Bronchial epithelial cell (primary cell): ENCODE measurements around the gene ZNF493. TPM values are rescaled to one million over a fixed set of nuclear protein-coding genes. Genes with fewer than 3 reads are reported as not detected.

Source experiments
- DNase-seq: peaks from one replicate; pipeline ENCODE4 v3.0.0-alpha.2; 2010; ENCODE audit warnings: low read depth
- FAIRE-seq: peaks from 2 replicates; lab custom pipeline; 2011; peaks lifted over from hg19 to GRCh38; lab: Jason Lieb, UNC
- H3K27me3 ChIP-seq: 2 replicates; pipeline ENCODE4 v1.5.1; 2011; ENCODE audit warnings: low read length; ENCODE audit not compliant: control insufficient read depth, insufficient read depth
- H3K36me3 ChIP-seq: 2 replicates; pipeline ENCODE4 v1.5.1; 2011; ENCODE audit warnings: low read length; ENCODE audit not compliant: control insufficient read depth, insufficient read depth
- H3K4me3 ChIP-seq: 2 replicates; pipeline ENCODE4 v1.5.1; 2011; ENCODE audit warnings: mild to moderate bottlenecking, low read depth, low read length, control low read depth
- total RNA-seq: library from RNA; depleted of rRNA; stranded (reverse); fragments of >200 nt; gene quantifications from 2 replicates; pipeline ENCODE4 v1.2.1, GENCODE V29; 2014
- TF ChIP-seq, protein P1 (sequence below): IDR thresholded peaks from 2 replicates; pipeline ENCODE4 v1.5.1; 2011; ENCODE audit warnings: mild to moderate bottlenecking, moderate library complexity, low read length, control low read depth, inconsistent platforms; ENCODE audit not compliant: insufficient read depth, severe bottlenecking

The ZNF493 gene
- total RNA-seq, 1 donor from 2014 or later, result 9.5 TPM

DNA sequence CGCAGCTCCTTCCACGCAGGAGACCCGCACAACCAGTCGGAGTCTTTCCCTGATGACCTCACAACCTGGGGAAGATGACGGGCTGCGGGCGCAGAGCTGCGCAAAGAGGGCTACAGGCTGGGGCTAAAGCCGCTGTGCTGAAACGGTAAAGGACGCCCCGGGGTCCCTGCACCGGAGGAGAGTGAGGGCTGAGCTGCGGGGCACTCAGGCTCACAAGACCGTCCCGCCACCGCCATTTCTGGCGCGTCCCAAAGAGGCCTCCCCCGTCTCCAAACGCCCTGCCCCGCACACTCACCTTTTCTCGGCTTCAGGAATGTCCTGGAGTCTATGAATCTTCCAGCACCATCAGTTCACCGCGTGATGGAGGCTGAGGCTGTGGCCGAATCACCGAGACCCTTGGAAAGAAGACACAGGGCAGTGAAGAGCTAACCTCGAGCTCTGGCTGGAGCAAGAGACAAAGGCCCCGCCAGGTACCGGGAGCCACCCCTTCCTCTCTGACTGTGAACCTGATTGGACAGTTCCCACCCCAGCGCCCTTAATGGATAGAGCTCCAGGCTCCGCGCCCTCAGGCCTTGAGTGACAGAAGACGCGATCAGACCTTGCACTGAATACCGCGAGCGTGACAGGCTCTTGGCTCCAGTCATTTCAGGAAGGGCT lies 66.6 kb downstream of the ZNF493 start:
- Histone ChIP-seq H3K4me3 (no peak overlapping the region), H3K27me3 (no peaks in the 10 kb centered on the region), H3K36me3 (no peaks in the 10 kb centered on the region)
- DNase-seq, result no peak
- TF ChIP-seq, protein P1, sequence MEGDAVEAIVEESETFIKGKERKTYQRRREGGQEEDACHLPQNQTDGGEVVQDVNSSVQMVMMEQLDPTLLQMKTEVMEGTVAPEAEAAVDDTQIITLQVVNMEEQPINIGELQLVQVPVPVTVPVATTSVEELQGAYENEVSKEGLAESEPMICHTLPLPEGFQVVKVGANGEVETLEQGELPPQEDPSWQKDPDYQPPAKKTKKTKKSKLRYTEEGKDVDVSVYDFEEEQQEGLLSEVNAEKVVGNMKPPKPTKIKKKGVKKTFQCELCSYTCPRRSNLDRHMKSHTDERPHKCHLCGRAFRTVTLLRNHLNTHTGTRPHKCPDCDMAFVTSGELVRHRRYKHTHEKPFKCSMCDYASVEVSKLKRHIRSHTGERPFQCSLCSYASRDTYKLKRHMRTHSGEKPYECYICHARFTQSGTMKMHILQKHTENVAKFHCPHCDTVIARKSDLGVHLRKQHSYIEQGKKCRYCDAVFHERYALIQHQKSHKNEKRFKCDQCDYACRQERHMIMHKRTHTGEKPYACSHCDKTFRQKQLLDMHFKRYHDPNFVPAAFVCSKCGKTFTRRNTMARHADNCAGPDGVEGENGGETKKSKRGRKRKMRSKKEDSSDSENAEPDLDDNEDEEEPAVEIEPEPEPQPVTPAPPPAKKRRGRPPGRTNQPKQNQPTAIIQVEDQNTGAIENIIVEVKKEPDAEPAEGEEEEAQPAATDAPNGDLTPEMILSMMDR, result no peak
- FAIRE-seq, result no peak

DNA sequence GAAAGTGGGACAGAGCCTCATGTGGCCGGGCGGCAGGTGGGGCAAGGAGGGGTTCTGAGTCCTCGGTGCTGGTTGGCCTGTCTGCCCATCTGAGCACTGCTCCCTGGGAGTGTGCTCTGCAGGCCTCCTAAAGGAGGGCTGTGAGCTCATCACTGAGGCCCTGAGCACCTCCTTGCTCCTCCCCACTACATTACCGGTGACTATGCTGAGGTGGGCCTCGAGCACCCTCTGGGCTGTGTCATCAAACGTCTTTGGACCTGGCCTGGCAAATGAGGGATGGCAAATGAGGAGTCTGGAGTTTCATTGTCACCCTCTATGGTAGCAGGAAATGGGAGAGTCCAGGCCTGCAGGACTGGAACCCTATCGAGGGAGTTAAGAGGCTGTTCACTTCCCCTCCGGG lies 69.7 kb downstream of the ZNF493 start:
- FAIRE-seq, result no peak
- TF ChIP-seq, protein P1, result no peak
- no peak for DNase-seq
- no peaks in the 10 kb centered on the region for H3K27me3 ChIP-seq
- no peak overlapping the region for H3K4me3 ChIP-seq
- no peaks in the 10 kb centered on the region for H3K36me3 ChIP-seq

DNA sequence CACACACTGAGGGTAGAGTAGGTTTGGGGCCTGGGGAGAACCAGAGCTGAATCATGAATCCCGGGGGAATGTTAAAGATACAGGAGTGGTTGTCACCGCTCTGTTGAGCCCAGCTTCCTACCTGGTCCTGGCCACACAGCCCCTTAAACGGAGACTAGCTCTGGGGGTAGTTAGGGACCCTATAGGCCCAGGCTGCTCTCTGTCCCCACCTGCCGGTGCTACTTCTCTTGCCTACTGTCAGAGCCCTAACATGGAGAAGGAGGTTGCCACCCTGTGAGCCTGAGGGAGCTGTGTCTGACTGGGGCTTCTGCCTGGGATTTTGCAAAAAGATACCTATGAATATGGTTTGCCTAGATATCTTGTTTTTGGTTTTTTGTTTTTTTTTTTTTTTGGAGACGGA lies 71.9 kb downstream of the ZNF493 start:
- FAIRE-seq (no peak), DNase-seq (no peak)
- TF ChIP-seq, protein P1, result no peak
- Histone ChIP-seq H3K27me3 (no peaks in the 10 kb centered on the region), H3K4me3 (no peak overlapping the region), H3K36me3 (no peaks in the 10 kb centered on the region)

DNA sequence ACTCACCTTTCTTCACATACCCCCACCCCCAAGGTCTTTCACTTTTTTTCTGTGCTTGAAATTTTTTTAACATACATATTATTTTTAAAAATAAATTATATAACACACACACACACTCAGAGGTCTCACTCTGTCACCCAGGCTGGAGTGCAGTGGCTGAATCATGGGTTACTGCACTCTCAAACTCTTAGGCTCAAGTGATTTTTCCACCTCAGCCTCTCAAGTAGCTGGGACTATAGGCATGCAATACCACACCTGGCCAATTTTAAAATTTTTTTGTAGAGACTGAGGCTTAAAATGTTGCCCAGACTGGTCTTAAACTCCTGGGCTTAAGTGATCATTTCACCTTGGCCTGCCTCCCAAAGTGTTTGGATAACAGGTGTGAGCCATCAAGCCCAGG lies 75.6 kb downstream of the ZNF493 start:
- DNase-seq (no peak), FAIRE-seq (no peak)
- Histone ChIP-seq H3K36me3 (no peaks in the 10 kb centered on the region), H3K27me3 (no peaks in the 10 kb centered on the region), H3K4me3 (no peak overlapping the region)
- TF ChIP-seq, protein P1, result no peak

DNA sequence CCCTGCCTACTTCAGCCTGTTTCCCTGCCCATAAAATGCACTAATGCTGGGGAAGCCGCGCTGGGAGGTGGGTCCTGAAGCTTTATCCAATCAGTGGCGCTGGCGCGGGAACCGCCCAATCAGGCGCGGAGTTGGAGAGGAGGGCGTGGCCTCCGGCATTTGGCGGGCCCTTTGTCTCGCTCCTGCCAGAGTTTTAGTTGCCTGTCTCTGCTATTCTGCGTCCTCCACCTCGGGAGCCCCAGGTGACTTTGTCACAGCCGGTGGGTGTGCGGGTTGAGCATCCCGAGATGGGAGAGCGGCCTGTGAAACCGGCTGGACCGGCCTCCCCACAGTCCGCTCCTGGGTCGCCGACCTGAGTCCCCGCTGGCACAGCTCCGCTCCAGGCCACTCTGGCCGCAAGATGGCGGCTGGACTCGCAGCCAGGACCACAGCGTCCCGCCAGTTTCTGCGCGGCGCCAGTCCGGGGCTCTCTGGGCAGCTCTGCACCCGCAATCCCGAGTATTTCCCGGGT lies 77.8 kb downstream of the ZNF493 start:
- DNase-seq (no peak), FAIRE-seq (no peak)
- TF ChIP-seq, protein P1, result no peak
- H3K4me3 ChIP-seq, result no peak overlapping the region
- H3K36me3 ChIP-seq, result no peaks in the 10 kb centered on the region
- H3K27me3 ChIP-seq, result no peaks in the 10 kb centered on the region

Other genes starting within 250 kb of the ZNF493 start
- 3.4 and 4.0 TPM in 2 replicates for gene ZNF708, start 67.7 kb upstream of the ZNF493 start, total RNA-seq
- 1.8 and 2.3 TPM in 2 replicates for gene ZNF738, start 38.1 kb upstream of the ZNF493 start, total RNA-seq
- 2.6 and 7.0 TPM in 2 replicates for gene ZNF429, start 108.5 kb downstream of the ZNF493 start, total RNA-seq